ENCODE results near the gene COQ8B.

The COQ8B gene

DNA sequence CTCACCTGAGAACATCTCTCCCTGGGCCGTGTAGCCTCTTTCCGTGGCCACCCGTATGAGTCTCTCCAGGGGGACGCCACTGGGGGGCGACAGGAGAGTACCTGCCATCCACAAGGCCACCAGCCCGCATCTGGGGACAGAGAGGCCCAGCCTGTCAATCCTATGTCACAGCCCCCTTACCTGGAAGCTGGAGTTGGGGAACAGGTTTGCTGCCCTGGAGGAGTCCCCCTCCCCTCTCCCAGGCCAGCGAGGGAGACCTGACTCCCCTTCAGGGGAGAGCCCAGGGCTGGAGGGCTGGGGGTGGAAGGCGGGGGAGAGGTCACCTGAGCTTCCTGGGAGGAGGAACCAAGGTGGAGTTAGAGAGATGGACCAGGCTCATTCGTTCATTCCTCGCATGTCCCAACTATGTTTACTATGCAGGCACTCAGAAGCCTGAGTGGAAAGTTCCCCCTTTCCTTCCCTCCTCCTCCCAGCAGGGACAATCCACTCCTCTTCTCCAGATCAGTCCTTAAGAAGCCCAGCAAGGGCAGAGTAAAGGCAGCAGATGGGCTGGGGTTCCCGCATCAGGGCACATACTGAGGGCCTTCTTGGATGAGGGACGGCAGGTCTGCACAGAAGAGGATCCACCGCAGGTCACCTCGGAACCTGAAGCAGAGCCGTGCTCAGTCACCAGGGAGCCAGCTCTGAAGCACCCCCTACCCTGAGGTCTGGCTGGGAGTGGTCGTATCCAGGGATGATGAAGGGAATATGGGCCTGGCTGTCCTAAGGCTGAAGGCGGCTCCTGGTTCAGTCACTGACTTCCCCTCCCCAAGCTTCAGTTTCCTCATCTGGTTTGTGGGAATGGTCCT is 28.1 kb upstream of the COQ8B start:
- no peak for TF ChIP-seq CTCF (IDR thresholded peaks at IDR 0.05; ENCODE audit: unreplicated experiment in 3 of 3)
- Mint-ChIP-seq H3K9me3 (no peaks in the 10 kb centered on the region), H3K4me1 (peaks cover 8% of the 10 kb centered on the region), H3K36me3 (ENCODE audit: low read depth) (no peaks in the 10 kb centered on the region), H3K27me3 (ENCODE audit: low read depth) (no peaks in the 10 kb centered on the region), H3K27ac (peak overlapping the region in 2 of 3 experiments; percentile 74 to 85), H3K4me3 (no peak overlapping the region)

- Mint-ChIP-seq H3K4me3 (no peak overlapping the region), H3K27me3 (ENCODE audit: low read depth) (no peaks in the 10 kb centered on the region), H3K27ac (no peak overlapping the region), H3K36me3 (ENCODE audit: low read depth) (peaks cover under 1% of the 10 kb centered on the region), H3K4me1 (peaks cover 5% of the 10 kb centered on the region), H3K9me3 (no peaks in the 10 kb centered on the region)
- TF ChIP-seq CTCF (IDR thresholded peaks at IDR 0.05; ENCODE audit: unreplicated experiment in 3 of 3): no peak
Observed at GRCh38 chr19:40743926-40744325, 27.2 kb upstream of the COQ8B start.

- H3K9me3 Mint-ChIP-seq: no peaks in the 10 kb centered on the region
- no peak for TF ChIP-seq CTCF (IDR thresholded peaks at IDR 0.05; ENCODE audit: unreplicated experiment in 3 of 3)
- no peaks in the 10 kb centered on the region for H3K4me1 Mint-ChIP-seq
- no peaks in the 10 kb centered on the region for H3K27me3 Mint-ChIP-seq (ENCODE audit: low read depth)
- peaks cover 5% of the 10 kb centered on the region for H3K36me3 Mint-ChIP-seq (ENCODE audit: low read depth)
- no peak overlapping the region for H3K4me3 Mint-ChIP-seq
- no peak overlapping the region for H3K27ac Mint-ChIP-seq
Observed at GRCh38 chr19:40742886-40743285, 26.2 kb upstream of the COQ8B start.

GRCh38 chr19:40742477-40742876 is 25.8 kb upstream of the COQ8B start:
- TF ChIP-seq CTCF (IDR thresholded peaks at IDR 0.05; ENCODE audit: unreplicated experiment in 3 of 3): no peak
- H3K9me3 Mint-ChIP-seq: no peaks in the 10 kb centered on the region
- peaks cover 8% of the 10 kb centered on the region for H3K36me3 Mint-ChIP-seq (ENCODE audit: low read depth)
- no peak overlapping the region for H3K27ac Mint-ChIP-seq
- H3K4me1 Mint-ChIP-seq: no peaks in the 10 kb centered on the region
- H3K4me3 Mint-ChIP-seq: no peak overlapping the region
- no peaks in the 10 kb centered on the region for H3K27me3 Mint-ChIP-seq (ENCODE audit: low read depth)

DNA sequence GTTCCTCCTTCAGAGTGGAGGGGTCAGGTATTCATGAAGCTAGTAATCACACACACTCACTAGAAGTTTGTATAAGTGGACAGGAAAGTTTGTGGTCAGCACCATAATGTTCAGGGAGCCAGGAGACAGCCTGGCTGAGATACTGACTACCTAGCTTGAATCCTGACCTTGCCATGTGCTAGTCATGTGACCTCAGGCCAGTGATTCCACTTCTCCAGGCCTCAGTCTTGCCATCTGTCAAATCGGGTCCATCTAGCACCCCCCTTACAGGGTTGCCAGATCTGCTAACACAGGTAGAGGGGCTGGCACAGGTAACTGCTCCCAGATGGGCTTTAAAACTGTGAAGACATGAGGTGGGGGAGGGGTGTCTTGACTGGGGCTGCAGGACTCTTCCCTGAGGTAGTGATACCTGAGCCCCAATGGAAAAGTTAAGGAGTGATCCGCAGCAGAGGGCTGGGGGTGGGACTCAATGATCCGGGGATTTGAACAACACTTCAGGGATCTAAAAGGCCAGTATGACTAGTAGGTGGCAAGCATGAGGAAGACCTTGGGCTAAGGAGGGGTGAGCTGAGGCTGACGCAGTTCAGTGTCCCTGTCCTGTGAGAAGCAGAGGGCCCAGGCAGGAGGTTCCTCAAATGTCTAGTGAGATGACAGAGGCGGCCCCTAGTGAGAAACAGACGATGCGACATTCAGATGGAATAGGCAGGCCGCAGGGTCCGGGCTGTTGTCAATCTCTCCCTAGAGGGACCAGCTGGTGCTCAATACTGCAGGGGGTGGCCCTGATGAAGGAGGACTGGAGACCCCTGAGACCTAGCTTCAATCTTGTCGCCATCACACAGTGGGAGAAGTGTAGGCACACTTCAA is 25.1 kb upstream of the COQ8B start:
- H3K27ac Mint-ChIP-seq: peak overlapping the region in 2 of 3 experiments; percentile 38 to 43
- H3K27me3 Mint-ChIP-seq (ENCODE audit: low read depth): no peaks in the 10 kb centered on the region
- no peaks in the 10 kb centered on the region for H3K9me3 Mint-ChIP-seq
- peaks cover 13% of the 10 kb centered on the region for H3K36me3 Mint-ChIP-seq (ENCODE audit: low read depth)
- no peaks in the 10 kb centered on the region for H3K4me1 Mint-ChIP-seq
- TF ChIP-seq CTCF (IDR thresholded peaks at IDR 0.05; ENCODE audit: unreplicated experiment in 3 of 3): no peak
- H3K4me3 Mint-ChIP-seq: no peak overlapping the region

All from nephron (organoid).